Prostate gland (tissue), 2 donors: ENCODE data around the gene YARS1.

Experiments
- CTCF ChIP-seq, 4 experiments: fragments of 200-600 bp in 2 of 4; fragments of 450-650 bp in 2 of 4; sonication (generic) in 2 of 4; IDR thresholded peaks; 1 replicate in 3 of 4; 2 replicates in 1 of 4; pipeline ENCODE4 v1.5.1; 2016 to 2019; ENCODE audit warnings: antibody characterized with exemption in 4 of 4, mild to moderate bottlenecking in 2 of 4, moderate library complexity in 2 of 4
- POLR2A ChIP-seq: fragments of 450-650 bp; IDR thresholded peaks from one replicate; pipeline ENCODE4 v1.6.1; 2016; ENCODE audit warnings: antibody characterized with exemption, mild to moderate bottlenecking

GRCh38 chr1:32727876-32728275, 89.3 kb downstream of the YARS1 start:
- TF ChIP-seq CTCF (IDR thresholded peaks at IDR 0.05) (no peak), POLR2A (no peak)
